Measurements from ENCODE around the gene ELMO3. TPM values are rescaled to one million over a fixed set of nuclear protein-coding genes. Genes with fewer than 3 reads are reported as not detected.
A peak's percentile ranks its signal among the peaks of the same experiment; 100 is the strongest.

ELMO3 gene
- total RNA-seq, 4 donors from 2014 or later: 1.6 to 5.4 TPM; not detected in 2

- no peak for TF ChIP-seq CTCF (IDR thresholded peaks at IDR 0.05)
- no peak for TF ChIP-seq POLR2A (IDR thresholded peaks at IDR 0.05)
- H3K36me3 ChIP-seq: no peaks in the 10 kb centered on the region
- H3K4me1 ChIP-seq: peaks cover 0 to 6% of the 10 kb centered on the region in 2 donors
- peak overlapping the region; percentile 45 to 74 for H3K27ac ChIP-seq
- intact Hi-C loops (cut with DNase I; ENCODE audit: low total_unique reads): no loop called here
- no peaks in the 10 kb centered on the region for H3K9me3 ChIP-seq
- no peaks in the 10 kb centered on the region for H3K27me3 ChIP-seq
- peak in 1 of 2 donors; percentile 45 for DNase-seq
- no peak overlapping the region for H3K4me3 ChIP-seq
Measured at GRCh38 chr16:67241008-67241900, 42.3 kb downstream of the ELMO3 start.

- intact Hi-C loops (cut with DNase I; ENCODE audit: low total_unique reads): no loop called here
- no peaks in the 10 kb centered on the region for H3K9me3 ChIP-seq
- H3K4me3 ChIP-seq: no peak overlapping the region
- H3K27me3 ChIP-seq: no peaks in the 10 kb centered on the region
- peaks cover 0 to 6% of the 10 kb centered on the region in 2 donors for H3K4me1 ChIP-seq
- no peaks in the 10 kb centered on the region for H3K36me3 ChIP-seq
- TF ChIP-seq POLR2A (IDR thresholded peaks at IDR 0.05) (no peak), CTCF (IDR thresholded peaks at IDR 0.05) (no peak)
- no peak for DNase-seq
- peak overlapping the region; percentile 45 to 74 for H3K27ac ChIP-seq
Measured at GRCh38 chr16:67242138-67242730, 43.3 kb downstream of the ELMO3 start.

- intact Hi-C loops (cut with DNase I; ENCODE audit: low total_unique reads): no loop called here
- DNase-seq: no peak
- TF ChIP-seq CTCF (IDR thresholded peaks at IDR 0.05): no peak
- Histone ChIP-seq H3K27ac (peak overlapping the region; percentile 80 to 81), H3K4me1 (peaks cover 0 to 15% of the 10 kb centered on the region in 2 donors), H3K9me3 (no peaks in the 10 kb centered on the region), H3K36me3 (no peaks in the 10 kb centered on the region), H3K27me3 (no peaks in the 10 kb centered on the region), H3K4me3 (no peak overlapping the region)
Measured at GRCh38 chr16:67243481-67243880, 44.5 kb downstream of the ELMO3 start.

- TF ChIP-seq CTCF (IDR thresholded peaks at IDR 0.05) (no peak), POLR2A (IDR thresholded peaks at IDR 0.05) (no peak)
- intact Hi-C loops (cut with DNase I; ENCODE audit: low total_unique reads): no loop called here
- H3K4me1 ChIP-seq: peaks cover 0 to 21% of the 10 kb centered on the region in 2 donors
Measured at GRCh38 chr16:67244387-67245185, 45.7 kb downstream of the ELMO3 start.

More at GRCh38 chr16:67244387-67245185, 45.7 kb downstream of the ELMO3 start:
- Histone ChIP-seq H3K27me3 (no peaks in the 10 kb centered on the region), H3K9me3 (no peaks in the 10 kb centered on the region), H3K36me3 (no peaks in the 10 kb centered on the region), H3K4me3 (no peak overlapping the region), H3K27ac (peak overlapping the region; percentile 80 to 81)
- DNase-seq: peak; percentile 48 to 66
